HEK293 (cell line): ENCODE data around the gene HID1.

ENCODE experiments used
- CTCF ChIP-seq: fragments of 450-650 bp; formaldehyde crosslinking; IDR thresholded peaks from 2 replicates; pipeline ENCODE4 v1.5.1; 2016; ENCODE audit warnings: missing biosample characterization, missing genetic modification characterization
- IKZF3 ChIP-seq: fragments of 450-650 bp; IDR thresholded peaks from 2 replicates; pipeline ENCODE4 v1.5.0; 2018; ENCODE audit warnings: missing biosample characterization, mild to moderate bottlenecking, missing genetic modification characterization, moderate library complexity
- TCF7L2 ChIP-seq: IDR thresholded peaks from 2 replicates; pipeline ENCODE4 v1.6.1; 2011; ENCODE audit warnings: low read depth, mild to moderate bottlenecking, inconsistent platforms, low read length, moderate library complexity, borderline replicate concordance
- ZNF426 ChIP-seq: fragments of 450-650 bp; formaldehyde crosslinking; IDR thresholded peaks from 2 replicates; pipeline ENCODE4 v1.5.1; 2017; ENCODE audit warnings: missing biosample characterization, missing genetic modification characterization, mild to moderate bottlenecking, inconsistent platforms, moderate library complexity
- ZNF48 ChIP-seq: fragments of 450-650 bp; formaldehyde crosslinking; IDR thresholded peaks from 2 replicates; pipeline ENCODE4 v1.5.1; 2016; ENCODE audit warnings: missing biosample characterization, missing genetic modification characterization
- ZNF701 ChIP-seq: fragments of 450-650 bp; formaldehyde crosslinking; IDR thresholded peaks from 2 replicates; pipeline ENCODE4 v1.5.1; 2016; ENCODE audit warnings: missing biosample characterization, missing genetic modification characterization

DNA sequence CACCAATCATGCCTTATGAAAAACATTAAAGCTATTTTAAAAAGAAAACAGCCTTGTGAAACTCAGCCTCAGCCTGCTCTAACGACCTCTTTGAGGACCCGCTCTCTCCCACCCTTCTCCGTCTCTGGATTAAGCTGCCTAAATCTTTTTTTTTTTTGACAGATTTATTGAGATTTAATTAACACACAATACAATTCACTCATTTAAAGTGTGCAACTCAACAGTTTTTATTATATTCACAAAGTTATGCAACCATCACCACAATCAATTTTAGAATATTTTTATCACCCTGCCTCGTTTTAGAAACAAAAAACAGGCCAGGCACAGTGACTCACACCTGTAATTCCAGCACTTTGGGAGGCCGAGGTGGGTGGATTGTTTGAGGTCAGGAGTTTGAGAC is 23.3 kb upstream of the HID1 start:
- no peak for TF ChIP-seq CTCF
- no peak for TF ChIP-seq ZNF701 (tag by site-specific recombination)
- TF ChIP-seq ZNF426 = no peak
- TF ChIP-seq TCF7L2 = no peak
- TF ChIP-seq IKZF3 (tag by site-specific recombination) = no peak
- TF ChIP-seq ZNF48 = no peak
